Adrenal gland (tissue), 12 donors: ENCODE results near the gene FASTK. TPM values are rescaled to one million over a fixed set of nuclear protein-coding genes. Genes with fewer than 3 reads are reported as not detected.

Experiments
- DNase-seq, 7 donors: peaks; one replicate each; pipeline ENCODE4 v3.0.0-alpha.2; 2019 to 2020
- H3K27ac ChIP-seq, 5 donors: fragments of 200-600 bp; sonication (generic) in 4 of 5; 1 replicate in 3 of 5; 2 replicates in 2 of 5; pipeline versions ENCODE4 v1.5.1 to v1.8.0; 2016 to 2020; ENCODE audit warnings: mild to moderate bottlenecking in 1 of 5
- H3K27me3 ChIP-seq: fragments of 200-600 bp; 2 replicates; pipeline ENCODE4 v1.8.0; 2021
- H3K36me3 ChIP-seq, 2 donors: fragments of 200-600 bp; replicated peaks in 1 of 2; 1 replicate in 1 of 2; 2 replicates in 1 of 2; pipeline versions ENCODE4 v1.5.1 to v1.8.0; 2018 to 2022
- H3K4me1 ChIP-seq, 2 donors: fragments of 200-600 bp; replicated peaks in 1 of 2; 1 replicate in 1 of 2; 2 replicates in 1 of 2; pipeline versions ENCODE4 v1.5.1 to v1.8.0; 2018 to 2021
- H3K4me3 ChIP-seq, 4 donors: fragments of 200-600 bp; sonication (generic) in 3 of 4; one replicate each; pipeline ENCODE4 v1.5.1; 2016 to 2018
- H3K9me3 ChIP-seq, 3 donors: fragments of 200-600 bp; sonication (generic) in 1 of 3; replicated peaks in 1 of 3; 1 replicate in 2 of 3; 2 replicates in 1 of 3; pipeline versions ENCODE4 v1.5.1 to v1.8.0; 2016 to 2021
- CTCF ChIP-seq, 6 experiments: fragments of 450-650 bp in 4 of 6; fragments of 200-600 bp in 2 of 6; sonication (generic) in 1 of 6; IDR thresholded peaks; 1 replicate in 5 of 6; 2 replicates in 1 of 6; pipeline versions ENCODE4 v1.5.1 to v1.8.0; 2016 to 2021; ENCODE audit warnings: antibody characterized with exemption in 6 of 6, mild to moderate bottlenecking in 2 of 6, moderate library complexity in 1 of 6
- POLR2A ChIP-seq, 2 donors: fragments of 450-650 bp; IDR thresholded peaks; one replicate each; pipeline ENCODE4 v1.6.1; 2017; ENCODE audit warnings: antibody characterized with exemption in 2 of 2, mild to moderate bottlenecking in 2 of 2, moderate library complexity in 1 of 2
- WGBS, 4 donors: extraction: QIAGEN DNeasy Blood & Tissue Kit in 2 of 4; methylation state at CpG; one replicate each; pipeline versions ENCODE4 v1.1.5 to v1.1.7; 2013 to 2017; 5-methylcytosine and 5-hydroxymethylcytosine counted together
- intact Hi-C, 2 donors: fragments of 100-400 bp; cut with DNase I; formaldehyde crosslinking; loops; one replicate each; pipeline versions ENCODE4 v1.14.1 to v1.15.0; 2022 to 2023
- polyA plus RNA-seq, 3 donors: library from polyadenylated mRNA; stranded (reverse); fragments of 200-250 nt in 2 of 3; fragments of 350-450 nt in 1 of 3; fragmentation: Illumina TruSeq in 1 of 3; extraction: RNeasy Lipid Tissue Mini Kit (QIAGEN cat#74804) in 1 of 3; gene quantifications; one replicate each; pipeline ENCODE4 v1.2.3, GENCODE V29; 2013 to 2014
- total RNA-seq, 9 donors: library from RNA; depleted of rRNA in 4 of 9; stranded (reverse); fragments of >200 nt in 4 of 9; fragments of 120-200 nt in 1 of 9; fragmentation: NEBNext Ultra II Directional in 1 of 9; extraction: Animal tissue kit (Norgen Biotek cat#: 25700) in 1 of 9; gene quantifications; one replicate each; pipeline versions ENCODE4 v1.1.0 to v1.2.4, GENCODE V29; 2013 to 2023
- donor health status: healthy with polysubstance abuse.
- donor health status: Bipolar disorder and iron deficiency.
- donor health status: DM: yes; HTN: yes; CAD: no.
- donor health status: DM: no; HTN: no; CAD: no.
- donor health status: DM: no; HTN: no; CAD: no.
- donor health status: DM: yes; HTN: yes; CAD: no.

The FASTK gene
- total and polyA plus RNA-seq, 12 donors, result 21.4 to 516 (median 85.8) TPM

GRCh38 chr7:151119055-151119415 lies 38.4 kb upstream of the FASTK start:
- H3K9me3 ChIP-seq, result no peaks in the 10 kb centered on the region
- H3K4me1 ChIP-seq, result peaks cover 0 to 4% of the 10 kb centered on the region in 2 donors
- TF ChIP-seq CTCF (IDR thresholded peaks at IDR 0.05), result no peak
- no peak for TF ChIP-seq POLR2A (IDR thresholded peaks at IDR 0.05)
- no peak overlapping the region for H3K27ac ChIP-seq
- intact Hi-C loops, result no loop called here
- peaks cover 0 to 57% of the 10 kb centered on the region in 2 donors for H3K36me3 ChIP-seq
- H3K4me3 ChIP-seq, result no peak overlapping the region
- H3K27me3 ChIP-seq, result no peaks in the 10 kb centered on the region
- WGBS, 4 donors, result 89 to 95% (median 94%) methylated on average over 6 to 13 of the region's 13 CpGs
- DNase-seq, result no peak

- peaks cover 0 to 52% of the 10 kb centered on the region in 2 donors for H3K36me3 ChIP-seq
- no peak overlapping the region for H3K4me3 ChIP-seq
- no peak overlapping the region for H3K27ac ChIP-seq
- DNase-seq, result no peak
- WGBS, 4 donors, result 94 to 95% (median 95%) methylated on average over 23 to 38 of the region's 38 CpGs
- H3K27me3 ChIP-seq, result no peaks in the 10 kb centered on the region
- intact Hi-C loops, result no loop called here
- no peaks in the 10 kb centered on the region for H3K9me3 ChIP-seq
- no peak for TF ChIP-seq CTCF (IDR thresholded peaks at IDR 0.05)
- TF ChIP-seq POLR2A (IDR thresholded peaks at IDR 0.05), result no peak
- peaks cover 0 to 7% of the 10 kb centered on the region in 2 donors for H3K4me1 ChIP-seq
These were observed 37.8 kb upstream of the FASTK start for GRCh38 chr7:151118108-151119054.

- no peak for TF ChIP-seq CTCF (IDR thresholded peaks at IDR 0.05)
- TF ChIP-seq POLR2A (IDR thresholded peaks at IDR 0.05), result no peak
- Histone ChIP-seq H3K9me3 (no peaks in the 10 kb centered on the region), H3K36me3 (peaks cover 0 to 44% of the 10 kb centered on the region in 2 donors), H3K27me3 (no peaks in the 10 kb centered on the region), H3K4me3 (no peak overlapping the region), H3K27ac (no peak overlapping the region), H3K4me1 (peaks cover 0 to 7% of the 10 kb centered on the region in 2 donors)
- DNase-seq, result no peak
- 90 to 93% (median 92%) methylated on average over 2 to 12 of the region's 12 CpGs for WGBS, 4 donors
- intact Hi-C loops, result no loop called here
These were observed 37.0 kb upstream of the FASTK start for GRCh38 chr7:151117565-151117964.

DNA sequence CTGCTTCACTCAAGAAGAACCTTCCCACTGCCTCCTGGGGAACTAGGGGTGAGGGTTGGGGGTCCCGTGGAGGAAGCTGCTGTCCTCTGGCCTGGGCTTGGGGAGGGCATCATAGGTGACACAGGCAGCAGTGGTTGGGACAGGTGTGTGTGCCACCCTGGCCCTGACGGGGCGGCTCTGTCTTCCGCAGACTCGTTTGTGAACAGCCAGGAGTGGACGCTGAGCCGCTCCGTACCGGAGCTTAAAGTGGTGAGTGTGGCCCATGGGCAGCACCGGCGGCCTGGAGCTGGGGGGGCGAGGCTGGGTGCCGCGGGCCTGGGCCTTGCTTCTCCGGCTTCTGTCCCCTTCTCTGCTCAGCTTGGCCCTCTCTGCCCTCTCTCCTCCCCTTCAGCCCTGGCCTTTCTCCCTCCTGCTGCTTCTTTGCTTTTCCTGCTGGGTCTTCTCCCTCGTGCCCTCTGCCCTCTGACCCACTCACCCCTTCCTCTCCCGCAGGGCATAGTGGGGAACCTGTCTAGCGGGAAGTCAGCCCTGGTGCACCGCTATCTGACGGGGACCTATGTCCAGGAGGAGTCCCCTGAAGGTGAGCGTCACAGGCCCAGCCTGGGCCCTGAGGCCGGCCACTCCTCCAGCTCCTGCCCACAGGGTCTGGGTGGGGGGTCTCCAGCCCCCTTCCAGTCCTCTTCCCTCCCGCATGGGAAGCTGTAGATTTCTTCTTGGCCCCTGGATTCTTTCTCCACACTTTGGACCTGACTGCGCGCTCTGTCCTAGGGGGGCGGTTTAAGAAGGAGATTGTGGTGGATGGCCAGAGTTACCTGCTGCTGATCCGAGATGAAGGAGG lies 36.2 kb upstream of the FASTK start:
- Histone ChIP-seq H3K9me3 (no peaks in the 10 kb centered on the region), H3K4me3 (no peak overlapping the region), H3K27ac (no peak overlapping the region), H3K27me3 (no peaks in the 10 kb centered on the region), H3K4me1 (peaks cover 0 to 7% of the 10 kb centered on the region in 2 donors), H3K36me3 (peaks cover 0 to 43% of the 10 kb centered on the region in 2 donors)
- intact Hi-C loops, result no loop called here
- no peak for DNase-seq
- 92 to 95% (median 94%) methylated on average over 17 to 27 of the region's 27 CpGs for WGBS, 4 donors
- no peak for TF ChIP-seq POLR2A (IDR thresholded peaks at IDR 0.05)
- TF ChIP-seq CTCF (IDR thresholded peaks at IDR 0.05), result no peak
